Activated CD8-positive, alpha-beta T cell treated with anti-CD3 and anti-CD28 coated beads, Interleukin-2, amount 10 ng/mL, durations not matched to agents 7 days and 5 days (primary cell): ENCODE measurements around the gene PFN4. TPM values are rescaled to one million over a fixed set of nuclear protein-coding genes. Genes with fewer than 3 reads are reported as not detected.
A peak's percentile ranks its signal among the peaks of the same experiment; 100 is the strongest.

ENCODE experiments used
- ATAC-seq: fragments of 150-1000 bp; cut with Tn5 transposase; one replicate; pipeline ENCODE4 v1.10.0; 2021; ENCODE audit warnings: moderate library complexity
- CTCF ChIA-PET: fragments of 350-600 bp; sonication (Branson Sonifier 250); formaldehyde crosslinking; loops from one replicate; lab custom pipeline; 2021; ENCODE audit warnings: antibody characterized with exemption; lab: Charles Lee
- POLR2A ChIA-PET: fragments of 350-600 bp; sonication (Branson Sonifier 250); formaldehyde crosslinking; loops from one replicate; lab custom pipeline; 2021; ENCODE audit warnings: antibody characterized with exemption; lab: Charles Lee
- DNase-seq: peaks from one replicate; pipeline ENCODE4 v3.0.0-alpha.2; 2020
- H3K27ac Mint-ChIP-seq: one replicate; pipeline ENCODE4 v1.8.0; 2021; ENCODE audit warnings: mild to moderate bottlenecking, mixed read lengths
- H3K27me3 Mint-ChIP-seq: one replicate; pipeline ENCODE4 v1.8.0; 2021; ENCODE audit warnings: low read depth, mixed read lengths
- H3K36me3 Mint-ChIP-seq: one replicate; pipeline ENCODE4 v1.8.0; 2021; ENCODE audit warnings: low read depth, mixed read lengths
- H3K4me1 Mint-ChIP-seq: one replicate; pipeline ENCODE4 v1.8.0; 2021; ENCODE audit warnings: low read depth, mixed read lengths
- H3K4me3 Mint-ChIP-seq: one replicate; pipeline ENCODE4 v1.8.0; 2021; ENCODE audit warnings: mild to moderate bottlenecking, mixed read lengths
- H3K9me3 Mint-ChIP-seq: one replicate; pipeline ENCODE4 v1.8.0; 2022; ENCODE audit warnings: mixed read lengths; ENCODE audit not compliant: insufficient read depth
- total RNA-seq, 2 experiments: library from RNA; stranded (reverse); gene quantifications; one replicate each; pipeline ENCODE4 v1.2.3, GENCODE V29; 2021

Gene PFN4
- total RNA-seq, 2 experiments from 2014 or later = 0.26 TPM; not detected in 1

GRCh38 chr2:24076849-24077534 is 46.1 kb downstream of the PFN4 start:
- ChIA-PET CTCF (interaction anchor here (0.6 to 2.3 kb wide), 8 partner anchors 8 to 252 kb away, joined by 3 to 23 read pairs (median 6); partner anchors contain the start of genes ATAD2B, TP53I3 and UBXN2A), POLR2A (interaction anchor here (0.9 to 4.0 kb wide), 5 partner anchors 10 to 151 kb away, joined by 3 to 37 read pairs (median 4); partner anchors contain the start of genes ATAD2B, UBXN2A and WDCP)
- peak overlapping the region; percentile 98 for H3K27ac Mint-ChIP-seq
- H3K36me3 Mint-ChIP-seq = peaks cover 15% of the 10 kb centered on the region
- H3K4me1 Mint-ChIP-seq = peaks cover 40% of the 10 kb centered on the region
- DNase-seq (peak; percentile 39), ATAC-seq (no peak)
- no peaks in the 10 kb centered on the region for H3K9me3 Mint-ChIP-seq
- H3K4me3 Mint-ChIP-seq = peak overlapping the region; percentile 98
- H3K27me3 Mint-ChIP-seq = no peaks in the 10 kb centered on the region

DNA sequence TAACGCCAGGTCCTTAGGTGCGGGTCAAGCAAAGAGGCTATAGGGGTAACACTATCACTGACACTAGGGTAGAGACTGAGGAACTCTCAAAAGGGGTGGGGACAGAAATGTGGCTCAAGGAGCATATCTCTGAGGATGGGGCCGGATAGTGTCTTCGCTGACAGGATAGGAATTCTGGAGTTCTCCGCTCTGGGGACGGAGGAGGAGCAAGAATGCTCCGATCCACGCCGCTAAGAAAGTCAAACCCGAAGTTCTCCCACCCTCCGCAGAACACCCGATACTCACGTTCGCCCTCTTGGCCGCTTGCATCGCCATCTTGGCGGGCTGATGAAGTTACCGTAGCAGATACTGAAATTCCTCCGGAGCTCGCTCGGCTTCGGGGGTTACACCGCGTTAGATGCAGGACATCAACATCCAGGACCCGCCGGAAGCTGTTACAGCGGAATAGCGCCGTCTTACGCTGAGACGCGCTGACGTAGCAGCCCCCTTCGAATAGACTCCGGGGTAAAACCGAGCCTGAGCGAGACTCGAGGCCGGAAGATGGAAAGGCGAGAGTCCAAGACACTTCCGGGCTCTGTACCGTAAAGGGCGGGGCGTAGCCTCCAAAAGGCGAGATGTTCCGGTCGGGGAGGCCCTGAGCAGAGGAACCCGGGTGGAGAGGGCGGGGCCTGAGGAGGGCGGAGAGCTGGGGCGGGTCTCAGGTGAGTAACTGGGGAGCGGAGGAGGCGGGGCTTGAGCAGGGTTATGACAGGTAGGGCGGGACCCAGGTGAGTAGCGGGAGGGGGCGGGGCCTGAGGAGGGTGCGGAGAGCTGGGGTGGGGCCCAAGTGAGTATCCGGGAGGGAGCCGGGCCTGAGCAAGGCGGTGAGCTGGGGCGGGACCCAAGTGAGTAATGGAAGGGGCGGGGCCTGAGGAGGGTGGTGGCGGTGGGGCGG is 47.0 kb downstream of the PFN4 start, which contains the start of gene SF3B6:
TSS of gene SF3B6 (minus strand) at position 412 of the 934 bp plus-strand sequence. CDS start at position 315, 97 bp downstream.
- Mint-ChIP-seq H3K9me3 (no peaks in the 10 kb centered on the region), H3K4me1 (peaks cover 40% of the 10 kb centered on the region), H3K4me3 (peak within 1 kb of the TSS; percentile 98), H3K27ac (peak within 1 kb of the TSS; percentile 98), H3K36me3 (peaks cover 11% of the 10 kb centered on the region), H3K27me3 (no peaks in the 10 kb centered on the region)
- ATAC-seq (peak; percentile 93), DNase-seq (peak; percentile 100)
- POLR2A ChIA-PET = interaction anchor here (1.0 to 4.0 kb wide), 5 partner anchors 9 to 150 kb away, joined by 3 to 37 read pairs (median 4); partner anchors contain the start of genes ATAD2B, TP53I3, UBXN2A and WDCP
- CTCF ChIA-PET = interaction anchor here (0.6 to 2.3 kb wide), 9 partner anchors 9 to 251 kb away, joined by 3 to 23 read pairs (median 5); partner anchors contain the start of genes ATAD2B, TP53I3, UBXN2A and WDCP

DNA sequence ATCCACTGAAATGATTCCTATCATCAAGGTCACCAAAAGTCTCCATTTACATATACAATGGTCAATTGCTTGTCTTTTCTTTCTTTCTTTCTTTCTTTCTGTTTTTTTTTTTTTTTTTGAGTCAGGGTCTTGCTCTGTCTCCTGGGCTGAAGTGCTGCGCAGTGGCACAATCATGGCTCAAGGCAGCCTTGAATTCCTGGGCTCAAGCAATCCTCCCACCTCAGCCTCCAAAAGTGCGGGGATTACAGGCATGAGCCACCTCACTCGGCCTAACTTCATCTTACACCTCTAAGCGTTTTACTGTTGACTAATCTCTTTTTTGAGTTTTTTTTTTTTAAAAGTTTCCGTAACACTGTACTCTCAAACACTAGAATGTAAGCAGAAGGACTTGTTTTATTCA is 47.9 kb downstream of the PFN4 start:
- Mint-ChIP-seq H3K36me3 (peaks cover 15% of the 10 kb centered on the region), H3K27me3 (no peaks in the 10 kb centered on the region), H3K4me3 (peak overlapping the region; percentile 98), H3K9me3 (no peaks in the 10 kb centered on the region), H3K4me1 (peaks cover 44% of the 10 kb centered on the region), H3K27ac (peak overlapping the region; percentile 98)
- DNase-seq (no peak), ATAC-seq (no peak)
- ChIA-PET POLR2A (no interaction called here), CTCF (interaction anchor here (2.3 kb wide), 1 partner anchor 9 kb away, joined by 13 read pairs; no protein-coding TSS in a partner anchor)

- ATAC-seq (no peak), DNase-seq (no peak)
- POLR2A ChIA-PET = interaction anchor here (0.7 to 1.9 kb wide), 4 partner anchors 10 to 147 kb away, joined by 3 to 7 read pairs (median 4); partner anchors contain the start of genes ATAD2B and FKBP1B
- Mint-ChIP-seq H3K27ac (no peak overlapping the region), H3K9me3 (no peaks in the 10 kb centered on the region), H3K4me1 (peaks cover 51% of the 10 kb centered on the region), H3K4me3 (no peak overlapping the region), H3K36me3 (peaks cover 21% of the 10 kb centered on the region), H3K27me3 (no peaks in the 10 kb centered on the region)
- CTCF ChIA-PET = interaction anchor here (1.2 to 2.6 kb wide), 3 partner anchors 11 to 163 kb away, joined by 3 to 21 read pairs (median 5); partner anchors contain the start of genes ATAD2B and TP53I3
These were observed 49.3 kb downstream of the PFN4 start for GRCh38 chr2:24073816-24074215.

DNA sequence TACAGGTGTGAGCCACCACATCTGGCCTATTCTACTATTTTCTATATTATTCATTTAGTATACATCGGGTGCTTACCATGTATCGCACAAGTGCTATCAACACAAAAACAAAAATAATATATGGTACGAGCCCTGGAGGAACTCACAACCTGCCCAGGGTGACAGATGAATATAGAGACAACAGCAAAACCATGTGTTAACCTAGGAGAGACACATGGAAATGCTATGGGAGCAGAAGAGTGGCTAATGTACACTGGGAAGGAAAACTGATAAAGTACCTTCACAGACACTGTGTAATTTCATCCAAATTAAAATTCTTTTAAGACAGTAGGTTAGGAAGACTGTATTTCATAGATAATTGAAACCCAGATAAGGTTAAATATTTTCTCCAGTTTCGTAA is 50.9 kb downstream of the PFN4 start:
- Mint-ChIP-seq H3K4me1 (peaks cover 38% of the 10 kb centered on the region), H3K9me3 (no peaks in the 10 kb centered on the region), H3K4me3 (no peak overlapping the region), H3K27me3 (no peaks in the 10 kb centered on the region), H3K27ac (no peak overlapping the region), H3K36me3 (peaks cover 31% of the 10 kb centered on the region)
- POLR2A ChIA-PET = interaction anchor here (0.7 kb wide), 1 partner anchor 318 kb away, joined by 3 read pairs; no protein-coding TSS in a partner anchor
- CTCF ChIA-PET = interaction anchor here (1.1 to 2.6 kb wide), 4 partner anchors 12 to 147 kb away, joined by 3 to 21 read pairs (median 4); partner anchors contain the start of gene TP53I3
- DNase-seq (no peak), ATAC-seq (no peak)

- Mint-ChIP-seq H3K9me3 (no peaks in the 10 kb centered on the region), H3K27me3 (no peaks in the 10 kb centered on the region), H3K27ac (no peak overlapping the region), H3K36me3 (peaks cover 22% of the 10 kb centered on the region), H3K4me1 (peaks cover 12% of the 10 kb centered on the region), H3K4me3 (no peak overlapping the region)
- DNase-seq (no peak), ATAC-seq (no peak)
- CTCF ChIA-PET = interaction anchor here (0.8 to 1.8 kb wide), 2 partner anchors 11 to 241 kb away, joined by 3 to 13 read pairs; partner anchors contain the start of gene SF3B6
- POLR2A ChIA-PET = interaction anchor here (1.4 kb wide), 1 partner anchor 18 kb away, joined by 7 read pairs; the partner anchor contains the start of gene WDCP
These were observed 57.8 kb downstream of the PFN4 start for GRCh38 chr2:24065341-24065740.

Other genes with a start within 250 kb of the PFN4 start
- 10 to 100 TPM; 28.2 to 32.0 TPM for gene ATAD2B, start 196.2 kb downstream of the PFN4 start, total RNA-seq
- 10 to 100 TPM; 13.0 to 14.3 TPM for gene UBXN2A, start 182.9 kb downstream of the PFN4 start, total RNA-seq
- under 1 TPM; 0.34 to 0.44 TPM for gene MFSD2B, start 113.2 kb downstream of the PFN4 start, total RNA-seq
- gene WDCP, start 75.9 kb downstream of the PFN4 start, total RNA-seq = 10 to 100 TPM; 23.2 to 24.1 TPM
- 1 to 10 TPM; 3.2 to 3.4 TPM for gene FKBP1B, start 73.6 kb downstream of the PFN4 start, total RNA-seq
- gene SF3B6, start 47.0 kb downstream of the PFN4 start, total RNA-seq = 10 to 100 TPM; 94.6 to 96.2 TPM
- 1 to 10 TPM; 5.3 to 6.5 TPM for gene TP53I3, start 38.5 kb downstream of the PFN4 start, total RNA-seq
- gene FAM228B, start 135 bp upstream of the PFN4 start, total RNA-seq = 1 to 10 TPM; 6.2 to 6.9 TPM
- gene FAM228A, start 51.7 kb upstream of the PFN4 start, total RNA-seq = not detected
- gene ITSN2, start 237.2 kb upstream of the PFN4 start, total RNA-seq = 10 to 100 TPM; 69.7 to 71.2 TPM